ENCODE results near the gene HCRTR2.
A peak's percentile ranks its signal among the peaks of the same experiment; 100 is the strongest.

The HCRTR2 gene

DNA sequence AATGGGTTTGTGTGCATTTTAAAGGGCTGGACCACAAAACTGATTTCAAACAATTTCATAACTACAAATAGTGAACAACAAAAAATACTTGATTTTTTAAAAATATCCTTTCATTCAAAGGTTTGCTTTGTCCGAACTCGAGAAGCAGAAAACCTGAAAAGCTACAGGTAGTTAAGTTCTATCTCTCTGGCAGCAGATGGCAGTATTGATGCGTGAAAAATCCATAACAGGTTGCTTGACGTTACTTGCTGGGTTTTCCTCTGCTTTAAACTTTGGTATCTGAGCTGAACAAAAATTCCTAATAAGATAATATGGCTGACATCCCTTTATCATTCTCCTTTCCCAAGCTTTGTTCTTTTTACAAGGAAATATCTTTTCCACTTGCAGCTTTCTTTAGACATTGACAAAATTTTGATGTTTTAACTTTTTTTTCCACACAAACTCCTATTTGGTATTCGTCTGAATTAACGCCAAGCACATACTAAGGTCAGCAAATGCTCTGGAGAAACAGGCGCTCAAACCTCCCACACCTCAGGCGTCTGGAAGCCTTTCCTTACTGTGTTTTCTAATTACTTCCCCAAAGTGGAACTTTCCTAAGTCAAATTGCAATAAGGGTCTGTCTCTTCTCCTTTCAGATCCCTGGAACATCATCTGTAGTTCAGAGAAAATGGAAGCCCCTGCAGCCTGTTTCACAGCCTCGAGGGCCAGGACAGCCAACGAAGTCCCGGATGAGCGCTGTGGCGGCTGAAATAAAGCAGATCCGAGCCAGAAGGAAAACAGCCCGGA is 102.6 kb downstream of the HCRTR2 start:
- no peak overlapping the region for H3K27ac ChIP-seq (ENCODE audit: low read depth, low read length)
- H3K4me3 ChIP-seq (ENCODE audit: low read length) = no peak overlapping the region
- H4K20me1 ChIP-seq (ENCODE audit: control insufficient read depth, insufficient read depth, low read depth, low read length) = no peaks in the 10 kb centered on the region
- no peaks in the 10 kb centered on the region for H3K27me3 ChIP-seq (ENCODE audit: control insufficient read depth, low read length)
- no peaks in the 10 kb centered on the region for H3K9me3 ChIP-seq (ENCODE audit: control insufficient read depth, insufficient read depth, low read length)
- H3K4me1 ChIP-seq (ENCODE audit: control insufficient read depth, low read length) = no peaks in the 10 kb centered on the region
- H3K4me2 ChIP-seq (ENCODE audit: low read length) = no peak overlapping the region
- no peaks in the 10 kb centered on the region for H3K9me2 ChIP-seq (replicated peaks; ENCODE audit: control insufficient read depth, low read length)
- TF ChIP-seq, protein P1, sequence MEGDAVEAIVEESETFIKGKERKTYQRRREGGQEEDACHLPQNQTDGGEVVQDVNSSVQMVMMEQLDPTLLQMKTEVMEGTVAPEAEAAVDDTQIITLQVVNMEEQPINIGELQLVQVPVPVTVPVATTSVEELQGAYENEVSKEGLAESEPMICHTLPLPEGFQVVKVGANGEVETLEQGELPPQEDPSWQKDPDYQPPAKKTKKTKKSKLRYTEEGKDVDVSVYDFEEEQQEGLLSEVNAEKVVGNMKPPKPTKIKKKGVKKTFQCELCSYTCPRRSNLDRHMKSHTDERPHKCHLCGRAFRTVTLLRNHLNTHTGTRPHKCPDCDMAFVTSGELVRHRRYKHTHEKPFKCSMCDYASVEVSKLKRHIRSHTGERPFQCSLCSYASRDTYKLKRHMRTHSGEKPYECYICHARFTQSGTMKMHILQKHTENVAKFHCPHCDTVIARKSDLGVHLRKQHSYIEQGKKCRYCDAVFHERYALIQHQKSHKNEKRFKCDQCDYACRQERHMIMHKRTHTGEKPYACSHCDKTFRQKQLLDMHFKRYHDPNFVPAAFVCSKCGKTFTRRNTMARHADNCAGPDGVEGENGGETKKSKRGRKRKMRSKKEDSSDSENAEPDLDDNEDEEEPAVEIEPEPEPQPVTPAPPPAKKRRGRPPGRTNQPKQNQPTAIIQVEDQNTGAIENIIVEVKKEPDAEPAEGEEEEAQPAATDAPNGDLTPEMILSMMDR (IDR thresholded peaks at IDR 0.05; ENCODE audit: low read depth, low read length, poor library complexity, severe bottlenecking) = peak; percentile 49
- TF ChIP-seq EZH2phosphoT487 (IDR thresholded peaks at IDR 0.05; ENCODE audit: borderline replicate concordance, low read length) = no peak
- H3F3A ChIP-seq (ENCODE audit: control insufficient read depth, insufficient read depth) = no peaks in the 10 kb centered on the region
- H3K79me2 ChIP-seq (ENCODE audit: control insufficient read depth, low read length) = no peaks in the 10 kb centered on the region
- no peaks in the 10 kb centered on the region for H3K36me3 ChIP-seq (ENCODE audit: control insufficient read depth, low read length)

DNA sequence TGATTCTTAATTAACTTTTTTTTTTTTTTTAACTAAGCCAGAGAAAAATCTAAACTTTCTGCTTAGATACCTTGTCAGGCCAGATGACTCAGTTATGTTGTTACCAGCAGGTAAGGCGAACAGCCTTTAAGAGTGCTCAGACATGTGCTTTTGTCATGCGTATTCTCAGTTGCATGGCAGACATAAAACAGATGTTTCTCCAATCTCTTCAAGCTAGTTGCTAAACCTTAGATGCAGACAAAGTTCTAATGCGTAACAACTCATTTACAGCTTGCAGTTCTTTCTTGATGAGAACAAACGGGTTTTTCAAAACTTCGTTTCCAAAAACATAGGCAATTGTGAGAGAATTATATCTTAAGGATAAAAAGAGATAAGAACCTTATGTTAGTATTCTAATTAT is 103.3 kb downstream of the HCRTR2 start:
- Histone ChIP-seq H3F3A (ENCODE audit: control insufficient read depth, insufficient read depth) (no peaks in the 10 kb centered on the region), H3K4me2 (ENCODE audit: low read length) (no peak overlapping the region), H3K9me3 (ENCODE audit: control insufficient read depth, insufficient read depth, low read length) (no peaks in the 10 kb centered on the region), H3K27ac (ENCODE audit: low read depth, low read length) (no peak overlapping the region), H3K36me3 (ENCODE audit: control insufficient read depth, low read length) (no peaks in the 10 kb centered on the region), H3K4me1 (ENCODE audit: control insufficient read depth, low read length) (no peaks in the 10 kb centered on the region), H4K20me1 (ENCODE audit: control insufficient read depth, insufficient read depth, low read depth, low read length) (no peaks in the 10 kb centered on the region), H3K9me2 (replicated peaks; ENCODE audit: control insufficient read depth, low read length) (no peaks in the 10 kb centered on the region), H3K27me3 (ENCODE audit: control insufficient read depth, low read length) (no peaks in the 10 kb centered on the region), H3K4me3 (ENCODE audit: low read length) (no peak overlapping the region), H3K79me2 (ENCODE audit: control insufficient read depth, low read length) (no peaks in the 10 kb centered on the region)
- TF ChIP-seq EZH2phosphoT487 (IDR thresholded peaks at IDR 0.05; ENCODE audit: borderline replicate concordance, low read length) = no peak
- TF ChIP-seq, protein P1 (IDR thresholded peaks at IDR 0.05; ENCODE audit: low read depth, low read length, poor library complexity, severe bottlenecking) = no peak

DNA sequence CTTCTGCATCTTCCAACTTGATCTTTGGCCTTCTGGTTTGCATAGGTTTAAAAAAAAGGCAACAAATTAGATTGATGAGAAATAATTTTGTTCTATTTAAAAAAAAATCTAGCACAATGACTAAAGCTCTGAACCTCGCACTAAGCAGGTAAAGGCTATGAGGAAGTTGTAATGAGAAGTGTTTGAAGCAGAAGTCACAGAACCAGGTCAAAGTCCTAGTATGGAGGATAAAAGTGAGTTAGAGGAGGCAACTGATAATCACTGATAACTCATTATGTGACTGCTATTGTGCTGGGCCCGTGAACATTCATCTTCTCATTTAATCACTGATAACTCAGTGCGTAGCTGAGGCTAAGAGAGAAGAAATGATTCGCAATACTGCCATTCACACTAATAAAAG is 106.9 kb downstream of the HCRTR2 start:
- Histone ChIP-seq H3K79me2 (ENCODE audit: control insufficient read depth, low read length) (no peaks in the 10 kb centered on the region), H3K4me2 (ENCODE audit: low read length) (no peak overlapping the region), H3K36me3 (ENCODE audit: control insufficient read depth, low read length) (no peaks in the 10 kb centered on the region), H3K27ac (ENCODE audit: low read depth, low read length) (no peak overlapping the region), H4K20me1 (ENCODE audit: control insufficient read depth, insufficient read depth, low read depth, low read length) (no peaks in the 10 kb centered on the region), H3K4me3 (ENCODE audit: low read length) (no peak overlapping the region), H3K9me2 (replicated peaks; ENCODE audit: control insufficient read depth, low read length) (no peaks in the 10 kb centered on the region), H3K27me3 (ENCODE audit: control insufficient read depth, low read length) (no peaks in the 10 kb centered on the region), H3K4me1 (ENCODE audit: control insufficient read depth, low read length) (no peaks in the 10 kb centered on the region), H3F3A (ENCODE audit: control insufficient read depth, insufficient read depth) (no peaks in the 10 kb centered on the region), H3K9me3 (ENCODE audit: control insufficient read depth, insufficient read depth, low read length) (no peaks in the 10 kb centered on the region)
- no peak for TF ChIP-seq EZH2phosphoT487 (IDR thresholded peaks at IDR 0.05; ENCODE audit: borderline replicate concordance, low read length)
- TF ChIP-seq, protein P1 (IDR thresholded peaks at IDR 0.05; ENCODE audit: low read depth, low read length, poor library complexity, severe bottlenecking) = no peak
